TTC549 (cell line): ENCODE data around the gene MGME1.
"Not testable (repeated sequence)": the region's sequence is repeated elsewhere in the genome, so short reads cannot be mapped to it uniquely, and the experiment has no call there.

Source experiments
- FAIRE-seq: peaks from 2 replicates; lab custom pipeline; 2012; peaks lifted over from hg19 to GRCh38; lab: Jason Lieb, UNC

Gene MGME1

DNA sequence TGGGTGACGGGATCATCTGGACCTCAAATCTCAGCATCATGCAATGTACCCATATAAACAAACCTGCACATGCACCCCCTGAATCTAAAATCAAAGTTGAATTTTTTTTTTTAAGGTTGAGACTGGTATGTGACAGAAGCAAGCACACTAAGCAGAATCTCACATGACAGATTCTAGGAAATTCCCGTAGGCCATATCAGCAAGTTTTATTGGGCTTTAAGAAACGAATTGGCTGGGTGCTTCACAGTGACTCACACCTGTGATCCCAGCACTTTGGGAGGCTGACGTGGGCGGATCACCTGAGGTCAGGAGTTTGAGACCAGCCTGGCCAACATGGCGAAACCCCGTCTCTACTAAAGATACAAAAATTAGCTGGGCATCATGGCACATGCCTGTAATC lies 58.2 kb downstream of the MGME1 start:
- FAIRE-seq = not testable (repeated sequence)

DNA sequence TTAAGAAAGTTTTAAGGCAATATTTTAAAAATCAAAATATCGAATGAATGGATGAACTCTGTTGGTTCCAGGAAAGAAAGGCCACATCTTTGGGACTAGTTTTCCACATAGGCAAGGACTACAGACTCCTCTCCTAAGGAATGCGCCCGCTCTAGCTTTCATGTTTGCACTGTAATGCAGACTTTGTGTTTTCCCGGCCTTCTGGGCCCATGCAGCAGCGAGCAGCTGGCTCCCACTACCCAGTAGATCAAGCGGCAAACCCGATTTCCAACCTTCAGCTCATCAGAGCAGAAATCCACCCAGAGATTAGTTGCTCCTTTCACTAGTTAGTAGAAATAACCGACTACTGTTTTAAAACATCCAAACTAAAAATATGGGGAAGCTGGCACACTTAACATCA lies 61.2 kb downstream of the MGME1 start:
- no peak for FAIRE-seq

DNA sequence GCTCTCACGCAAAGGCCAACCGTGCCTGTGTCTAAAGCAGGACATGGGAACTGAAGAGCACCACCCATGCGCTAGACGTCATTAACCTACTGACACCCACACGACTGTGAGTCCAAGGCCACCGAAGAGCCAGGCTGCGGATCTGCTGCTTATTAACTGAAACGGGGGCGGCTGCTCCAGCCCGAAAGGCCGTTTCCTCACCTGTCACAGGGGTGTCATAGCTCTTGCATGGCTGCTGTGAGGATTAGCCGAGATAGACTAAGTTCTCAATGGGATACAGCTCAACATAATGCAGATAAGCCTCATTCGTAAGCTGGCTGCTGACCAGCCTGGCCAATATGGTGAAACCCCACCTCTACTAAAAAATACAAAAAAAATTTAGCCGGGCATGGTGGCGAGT lies 62.2 kb downstream of the MGME1 start:
- FAIRE-seq = no peak

DNA sequence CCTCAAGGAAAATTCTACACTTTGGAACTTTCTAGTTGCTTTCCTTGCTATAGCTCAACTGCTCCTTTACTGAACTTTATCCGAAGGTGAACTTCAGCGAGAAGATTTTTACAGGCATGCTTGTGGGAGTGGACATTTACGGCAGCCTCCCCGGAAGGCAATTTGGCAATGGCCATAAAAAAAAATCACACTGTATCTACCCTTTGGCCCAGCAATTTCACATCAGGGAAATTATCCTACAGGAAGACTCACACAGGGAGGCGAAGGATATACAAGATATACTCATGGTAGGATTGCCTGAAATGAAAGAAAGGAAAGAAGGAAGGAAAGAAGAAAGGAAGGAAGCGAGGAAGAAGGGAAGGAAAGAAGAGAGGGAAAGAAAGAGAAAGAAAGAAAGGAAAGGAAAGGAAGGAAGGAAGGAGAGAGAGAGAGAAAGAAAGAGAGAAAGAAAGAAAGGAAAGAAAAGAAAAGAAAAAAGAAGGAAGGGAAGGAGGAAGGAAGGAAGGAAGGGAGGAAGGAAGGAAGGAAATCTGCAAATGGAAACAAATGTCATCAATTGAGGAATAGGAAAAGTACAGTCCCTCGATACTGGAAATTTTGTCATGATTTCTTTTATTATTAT lies 63.2 kb downstream of the MGME1 start:
- FAIRE-seq = no peak

DNA sequence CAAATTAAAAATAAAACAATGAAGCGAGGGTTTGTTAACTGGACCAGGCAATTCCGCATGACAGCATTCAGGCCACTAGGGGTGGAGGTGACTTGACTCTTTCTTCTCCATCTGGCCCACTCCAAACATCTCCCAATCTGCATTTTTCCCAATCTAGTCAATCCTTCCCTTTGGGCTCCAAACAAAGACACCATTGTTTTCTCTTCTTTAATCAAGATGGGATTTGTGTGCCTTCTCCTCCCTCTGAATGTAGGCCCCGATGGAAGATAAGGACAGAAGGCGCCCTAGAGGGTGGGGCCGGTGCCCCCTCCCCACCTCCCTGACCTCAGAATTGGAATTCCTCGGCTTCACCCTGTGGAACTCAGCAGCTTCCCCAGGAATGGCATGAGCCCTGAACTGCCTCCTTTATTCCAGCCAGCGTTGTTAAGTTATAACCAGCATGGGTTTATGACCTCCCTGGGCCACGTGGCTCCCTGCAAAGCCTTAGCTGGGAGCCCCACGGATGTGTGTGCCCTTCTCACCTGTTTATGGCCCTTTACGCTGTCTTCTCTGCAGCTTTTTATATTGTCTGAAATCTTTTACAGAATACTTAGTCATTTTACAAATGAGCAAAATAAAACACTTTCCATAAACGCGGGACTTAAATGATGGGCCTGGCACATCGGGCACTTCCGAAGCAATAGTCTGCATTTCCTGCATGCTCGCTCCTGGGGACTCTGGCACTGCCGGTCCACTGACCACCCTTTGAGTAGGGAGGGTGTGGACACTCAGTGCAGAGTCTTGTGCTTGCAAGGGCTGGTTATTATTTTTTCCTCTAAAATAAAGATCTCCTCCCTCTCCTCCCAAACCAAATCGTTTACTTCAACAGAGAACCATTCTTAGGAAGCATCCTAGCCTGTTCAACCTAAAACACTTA lies 64.4 kb downstream of the MGME1 start:
- no peak for FAIRE-seq

DNA sequence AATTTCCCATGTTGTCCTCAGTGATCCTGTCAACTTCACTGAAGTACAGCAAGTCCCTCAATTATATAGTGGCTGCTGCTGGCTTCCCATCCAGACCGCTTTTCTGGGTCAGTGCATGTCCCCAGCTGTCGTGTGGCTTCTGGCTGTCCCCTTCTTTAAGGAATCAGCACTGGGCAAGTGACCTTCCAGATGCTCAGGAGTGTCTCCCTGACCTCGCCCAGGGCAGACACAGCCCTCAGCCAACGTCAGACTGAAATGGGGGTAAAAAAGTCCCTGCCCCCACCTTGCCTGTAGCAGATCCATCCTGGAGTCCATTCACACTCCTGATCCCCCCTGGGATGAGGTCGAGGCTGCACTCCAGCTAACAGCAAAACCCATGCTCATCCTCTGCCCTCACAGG lies 65.2 kb downstream of the MGME1 start:
- FAIRE-seq = no peak

DNA sequence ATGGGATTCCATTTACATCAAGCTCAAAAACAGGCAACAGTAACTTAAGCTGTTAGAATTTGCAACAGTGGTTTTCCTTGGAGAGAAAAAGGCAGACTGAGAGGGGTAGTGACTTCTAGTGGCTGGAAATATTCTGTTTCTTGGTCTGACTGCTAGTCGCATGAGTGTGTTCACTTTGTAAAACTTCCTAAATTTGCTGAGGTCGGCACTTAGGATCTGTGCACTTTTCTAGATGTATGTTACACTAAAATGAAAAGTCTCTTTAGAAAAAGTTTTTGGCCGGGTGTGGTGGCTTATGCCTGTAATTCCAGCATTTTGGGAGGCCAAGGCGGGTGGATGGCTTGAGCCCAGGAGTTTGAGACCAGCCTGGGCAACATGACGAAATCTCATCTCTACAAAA lies 70.2 kb downstream of the MGME1 start:
- no peak for FAIRE-seq
